ENCODE measurements around the gene PLA2G1B.

PLA2G1B gene

GRCh38 chr12:120327593-120327992 lies at the start of gene PLA2G1B:
Gene PLA2G1B, minus strand, starts transcription at chr12:120327779. Its CDS starts 26 bp downstream, at chr12:120327753.
- DNase-seq (ENCODE audit: low read depth) = no peak

GRCh38 chr12:120376934-120377572 lies 49.5 kb upstream of the PLA2G1B start:
- no peak for DNase-seq (ENCODE audit: low read depth)

- no peak for DNase-seq (ENCODE audit: low read depth)
These were observed 48.8 kb upstream of the PLA2G1B start for GRCh38 chr12:120376416-120376815.

- no peak for DNase-seq (ENCODE audit: low read depth)
These were observed 48.4 kb upstream of the PLA2G1B start for GRCh38 chr12:120376009-120376408.

- no peak for DNase-seq (ENCODE audit: low read depth)
These were observed 46.1 kb upstream of the PLA2G1B start for GRCh38 chr12:120373683-120374082.

GRCh38 chr12:120370343-120371243 lies 43.0 kb upstream of the PLA2G1B start:
- no peak for DNase-seq (ENCODE audit: low read depth)

GRCh38 chr12:120369603-120370342 lies 42.2 kb upstream of the PLA2G1B start:
- no peak for DNase-seq (ENCODE audit: low read depth)

- no peak for DNase-seq (ENCODE audit: low read depth)
These were observed 41.4 kb upstream of the PLA2G1B start, which contains the start of gene MSI1 for GRCh38 chr12:120368789-120369602. Gene MSI1, minus strand, starts transcription at chr12:120369164. Its CDS starts 73 bp downstream, at chr12:120369091.

GRCh38 chr12:120367924-120368788 lies 40.6 kb upstream of the PLA2G1B start:
- DNase-seq (ENCODE audit: low read depth) = no peak

- DNase-seq (ENCODE audit: low read depth) = no peak
These were observed 39.8 kb upstream of the PLA2G1B start for GRCh38 chr12:120367233-120367923.

GRCh38 chr12:120366845-120367232 lies 39.3 kb upstream of the PLA2G1B start:
- no peak for DNase-seq (ENCODE audit: low read depth)

- no peak for DNase-seq (ENCODE audit: low read depth)
These were observed 38.7 kb upstream of the PLA2G1B start for GRCh38 chr12:120366341-120366705.

GRCh38 chr12:120365675-120366340 lies 38.2 kb upstream of the PLA2G1B start:
- DNase-seq (ENCODE audit: low read depth) = no peak

- no peak for DNase-seq (ENCODE audit: low read depth)
These were observed 36.9 kb upstream of the PLA2G1B start for GRCh38 chr12:120364487-120364886.

GRCh38 chr12:120363274-120363855 lies 35.8 kb upstream of the PLA2G1B start:
- DNase-seq (ENCODE audit: low read depth) = no peak

GRCh38 chr12:120362516-120363273 lies 35.1 kb upstream of the PLA2G1B start:
- no peak for DNase-seq (ENCODE audit: low read depth)

- DNase-seq (ENCODE audit: low read depth) = no peak
These were observed 34.1 kb upstream of the PLA2G1B start for GRCh38 chr12:120361506-120362208.

- DNase-seq (ENCODE audit: low read depth) = no peak
These were observed 31.5 kb upstream of the PLA2G1B start for GRCh38 chr12:120359128-120359527.
